Measurements from ENCODE around the gene BRD2.
"Not testable (repeated sequence)": the region's sequence is repeated elsewhere in the genome, so short reads cannot be mapped to it uniquely, and the experiment has no call there.

The BRD2 gene

DNA sequence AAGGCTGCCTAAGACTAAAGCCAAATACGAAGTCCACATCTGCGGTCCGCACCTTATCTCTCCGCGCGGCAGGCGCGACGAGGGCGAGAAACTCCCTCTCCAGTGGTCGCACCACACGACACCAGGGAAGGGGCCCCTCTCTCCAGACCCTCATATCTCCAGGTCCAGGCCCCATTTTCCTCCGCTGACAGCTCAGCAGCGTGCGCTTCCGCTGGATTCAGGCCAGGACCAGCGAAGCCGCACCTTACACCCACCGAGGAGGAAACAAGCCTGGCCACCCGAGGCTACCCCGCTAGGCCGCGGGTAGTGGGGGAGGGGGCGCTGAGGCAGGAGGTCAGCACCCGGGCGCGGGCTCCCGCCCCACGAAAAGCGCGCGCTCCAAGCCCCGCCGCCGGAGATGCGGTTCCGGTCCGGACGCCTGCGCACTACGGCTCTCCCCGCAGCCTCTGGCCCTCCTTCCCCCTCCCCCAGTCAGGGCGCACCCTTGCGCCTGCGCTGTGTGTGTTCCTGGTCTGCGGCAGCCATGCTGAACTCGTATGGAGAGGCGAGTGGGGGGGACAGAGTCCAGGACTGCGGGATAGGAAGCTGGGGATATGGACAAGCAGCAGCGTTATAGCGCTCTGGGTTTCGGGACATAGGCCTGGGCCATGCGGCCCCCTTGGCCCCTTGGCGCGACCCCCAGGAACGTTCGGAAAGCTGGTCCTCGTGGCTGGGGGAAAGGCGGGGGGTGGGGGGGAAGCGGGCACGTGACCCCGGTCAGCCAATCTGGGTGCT lies at the start of gene BRD2:
Gene BRD2, plus strand, starts transcription at position 502 of the 774 bp plus-strand sequence. CDS start 4,305 bp downstream, outside the sequence.
- peak; percentile 91 to 93 for DNase-seq (ENCODE audit: low read depth in 2 of 2)

DNA sequence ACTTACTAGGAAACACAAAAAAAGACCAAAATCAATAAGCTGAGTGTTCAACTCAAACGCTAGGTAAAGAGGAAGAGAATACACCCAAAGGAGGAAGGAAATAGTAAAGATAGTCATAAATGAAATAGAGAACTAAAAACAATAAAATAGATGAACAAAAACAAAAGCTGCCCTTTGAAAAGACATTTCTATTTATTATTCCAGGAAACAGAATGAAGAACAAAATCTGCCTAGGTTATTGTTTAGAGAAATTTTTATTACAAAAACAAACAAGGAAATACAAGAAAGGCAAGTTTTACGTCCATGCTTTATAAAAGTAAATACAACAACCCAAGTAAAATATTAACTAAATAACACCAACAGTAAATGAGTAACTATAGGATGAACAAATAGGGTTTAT lies 47.7 kb upstream of the BRD2 start:
- DNase-seq (ENCODE audit: low read depth in 2 of 2), result no peak

DNA sequence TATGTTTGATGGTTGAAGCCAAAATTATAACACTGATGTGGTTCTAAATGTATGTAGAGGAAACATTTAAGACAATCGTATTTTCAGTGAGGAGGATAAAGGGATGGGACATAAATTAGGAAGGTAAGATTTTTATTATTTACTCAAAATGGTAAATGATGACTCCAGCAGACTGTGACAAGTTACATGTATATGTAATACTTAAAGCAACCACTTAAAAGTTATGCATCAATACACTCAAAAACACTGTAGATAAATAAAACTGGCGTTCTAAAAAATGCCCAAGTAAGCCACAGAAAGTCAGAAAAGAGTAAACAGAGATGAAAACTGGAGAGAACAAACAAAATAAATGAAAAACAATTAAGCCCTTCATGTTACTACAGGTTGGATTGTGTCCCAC lies 46.3 kb upstream of the BRD2 start:
- DNase-seq (ENCODE audit: low read depth in 2 of 2), result no peak

DNA sequence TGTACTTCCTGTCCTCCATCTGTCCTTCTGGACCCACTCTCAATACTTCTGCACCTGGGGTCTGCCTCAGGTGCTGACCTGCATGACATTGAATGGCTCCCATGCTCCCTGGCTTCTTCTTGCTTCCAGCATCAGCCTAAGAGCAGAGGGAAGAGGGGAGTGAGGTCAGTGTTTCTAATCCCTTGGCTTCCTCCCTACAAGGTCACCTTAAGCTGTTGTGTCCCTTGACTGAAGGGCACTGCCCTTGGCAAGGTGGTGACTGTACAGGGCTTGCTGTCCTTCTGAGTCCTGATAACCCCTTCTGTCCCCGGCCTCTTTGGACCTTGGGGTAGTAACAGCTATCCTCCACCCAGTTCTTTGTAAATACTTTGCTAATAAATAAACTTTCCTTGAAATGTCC lies 37.2 kb upstream of the BRD2 start:
- DNase-seq (ENCODE audit: low read depth in 2 of 2), result no peak

DNA sequence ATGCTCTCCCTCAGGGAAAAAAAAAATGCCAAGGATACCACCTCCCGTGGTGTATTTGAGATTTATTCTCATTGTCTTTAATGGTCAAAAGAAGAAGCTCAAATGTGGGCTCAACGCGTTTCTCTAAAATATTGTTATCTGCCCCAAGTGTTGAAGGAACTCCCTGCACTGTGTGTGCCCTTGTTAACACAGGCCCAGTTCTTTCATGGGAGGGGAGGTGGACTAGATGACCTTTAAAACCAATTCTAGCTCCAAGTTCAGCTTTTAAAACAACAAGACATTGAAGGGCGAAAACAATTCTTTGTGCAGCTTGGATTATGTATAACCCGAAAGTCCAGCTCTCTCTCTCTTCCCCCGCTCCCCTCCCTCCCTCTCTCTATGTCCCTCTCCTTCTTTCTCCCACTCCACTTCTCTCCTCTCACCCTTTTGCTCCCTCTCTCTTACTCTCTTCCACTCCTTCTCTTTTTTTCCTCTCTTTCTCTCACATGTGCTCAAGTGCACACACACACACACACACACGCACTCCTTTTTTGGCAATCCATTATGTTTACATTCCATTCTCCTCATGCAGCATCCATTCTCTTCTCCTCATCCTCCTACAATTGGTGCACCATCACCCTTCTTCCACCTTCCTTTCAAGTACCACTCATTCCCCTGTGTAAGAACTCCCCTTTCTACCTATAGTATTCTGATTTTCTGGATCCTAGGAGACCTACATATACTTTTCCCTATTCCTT lies 36.1 kb upstream of the BRD2 start:
- no peak for DNase-seq (ENCODE audit: low read depth in 2 of 2)

DNA sequence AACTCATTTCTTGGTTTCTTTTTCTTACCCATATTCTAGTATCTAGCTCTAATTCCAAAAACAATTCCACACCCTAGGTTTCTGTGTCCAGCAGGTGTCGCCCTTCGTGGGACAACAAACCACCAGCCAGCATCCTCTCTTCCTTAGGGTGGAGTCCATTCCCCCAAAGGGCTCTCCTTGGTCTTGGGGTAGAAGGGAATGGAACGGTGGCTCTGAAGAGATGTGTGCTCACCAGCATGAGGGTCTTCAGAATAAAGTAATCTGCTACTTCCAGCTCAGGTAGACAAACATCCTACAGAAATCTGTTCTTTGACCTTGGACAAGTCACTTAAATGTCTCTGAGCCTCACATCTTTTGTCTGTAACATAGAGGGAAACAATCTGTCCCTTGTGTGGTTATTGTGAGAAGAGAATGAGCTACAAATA lies 34.7 kb upstream of the BRD2 start:
- peak; percentile 51 to 76 for DNase-seq (ENCODE audit: low read depth in 2 of 2)

DNA sequence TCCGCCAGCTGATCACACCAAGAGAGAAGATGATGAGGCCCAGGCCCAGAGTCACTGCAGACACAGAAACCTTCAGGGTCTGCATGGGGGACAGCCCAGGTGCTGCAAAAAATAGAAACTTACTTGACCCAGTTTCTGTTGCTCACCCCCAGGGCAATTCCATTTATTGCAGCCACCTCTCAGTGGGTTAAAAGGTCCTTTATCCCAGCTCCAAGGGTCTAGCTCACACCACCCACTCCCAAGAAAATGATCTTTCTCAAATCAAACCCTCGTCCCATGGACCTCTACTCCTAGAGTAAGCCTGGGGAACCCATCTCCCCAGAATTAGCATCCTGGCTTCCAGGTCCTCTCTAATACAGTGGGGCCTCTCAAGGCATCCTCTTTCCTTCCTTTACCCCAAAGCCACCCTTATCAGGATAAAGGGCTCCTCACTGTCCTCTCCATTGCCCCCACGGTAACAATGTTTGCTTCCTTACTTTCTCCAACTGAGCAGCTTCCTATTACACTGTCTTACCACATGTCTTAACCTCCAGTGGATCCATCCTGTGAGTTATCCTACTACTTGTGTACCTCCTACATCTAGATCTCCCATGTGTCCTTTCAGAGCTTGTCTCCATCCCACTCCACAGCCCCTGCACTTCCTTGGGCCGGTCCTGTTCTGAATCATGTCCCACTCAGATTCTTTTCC lies 32.7 kb upstream of the BRD2 start:
- no peak for DNase-seq (ENCODE audit: low read depth in 2 of 2)

DNA sequence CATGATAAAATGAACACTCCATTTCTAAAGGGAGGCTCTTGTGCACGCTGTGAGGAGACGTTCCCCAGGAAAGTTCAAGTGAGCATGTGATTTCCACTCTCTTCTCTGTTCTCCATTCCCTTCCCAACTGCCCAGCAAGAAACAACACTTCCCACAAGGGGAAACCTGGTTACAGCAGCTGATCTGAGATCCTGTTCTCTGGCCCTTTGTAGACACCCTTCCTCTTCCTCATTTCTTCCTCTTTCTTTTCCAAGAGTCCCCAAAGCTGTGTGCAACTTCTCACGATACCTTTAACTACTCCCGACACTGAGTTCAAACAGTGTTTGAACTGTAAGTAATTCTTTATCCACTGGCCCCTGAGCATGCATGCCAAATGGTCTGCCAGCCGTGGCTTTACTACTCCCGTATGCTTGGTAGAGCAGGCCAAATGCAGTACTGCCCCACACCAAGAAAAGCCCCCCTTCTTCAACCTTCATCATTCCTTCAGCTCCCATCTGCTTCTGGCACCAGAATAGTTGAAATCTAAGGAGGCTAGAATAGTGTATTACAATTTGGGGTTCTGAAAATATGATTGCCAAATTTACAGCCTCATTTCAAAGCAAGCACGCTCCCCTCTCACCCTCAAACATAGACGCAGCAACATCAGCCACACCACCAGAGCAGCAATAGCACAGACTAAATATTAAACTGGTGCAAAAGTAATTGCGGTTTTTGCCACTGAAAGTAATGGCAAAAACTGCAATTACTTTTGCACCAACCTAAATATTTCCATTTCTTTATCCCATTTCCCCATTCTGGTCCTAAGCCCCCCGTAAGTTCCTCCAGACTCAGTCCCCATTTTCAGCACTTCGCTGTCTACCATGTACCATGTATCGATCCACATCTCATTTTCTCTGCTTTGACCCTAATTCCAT lies 31.9 kb upstream of the BRD2 start:
- DNase-seq (ENCODE audit: low read depth in 2 of 2), result no peak

DNA sequence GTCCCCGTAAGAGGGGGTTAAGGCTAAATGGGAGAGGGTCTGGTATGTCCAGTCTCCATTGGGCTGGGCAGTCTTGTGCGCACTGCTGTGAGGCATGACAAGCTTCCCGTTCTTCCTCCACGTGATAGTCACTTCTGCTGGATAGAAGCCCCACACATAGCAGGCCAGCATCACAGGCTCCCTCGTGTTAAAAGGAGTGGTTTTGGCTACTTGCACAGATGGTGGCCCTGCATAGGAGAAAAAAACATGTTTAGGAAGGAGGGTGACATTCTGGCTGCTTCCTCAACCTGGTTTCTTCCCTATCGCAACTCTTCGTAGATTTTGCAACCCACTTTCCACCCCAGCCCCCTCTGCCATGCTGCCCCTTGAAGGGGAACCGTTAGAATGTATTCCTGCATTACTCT lies 31.2 kb upstream of the BRD2 start:
- no peak for DNase-seq (ENCODE audit: low read depth in 2 of 2)

DNA sequence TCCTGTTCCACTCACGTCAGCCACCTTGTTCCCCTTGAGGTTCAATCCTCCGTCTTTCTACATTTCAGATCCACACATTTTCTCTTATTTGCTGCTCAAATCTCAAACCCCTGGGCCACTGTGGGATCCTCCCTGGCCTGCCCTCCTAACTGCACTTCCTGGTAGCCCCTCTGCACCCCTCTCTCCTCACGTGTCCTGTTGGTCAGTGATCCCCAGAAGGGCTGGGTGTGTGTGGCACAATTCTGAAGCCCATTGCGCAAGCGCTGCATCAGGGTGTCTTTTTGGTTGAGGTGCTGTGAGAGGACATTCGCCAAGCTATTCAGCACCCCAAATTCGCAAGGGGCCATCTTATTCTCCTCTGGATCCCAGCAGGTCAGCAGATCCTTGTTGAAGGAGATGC lies 29.9 kb upstream of the BRD2 start:
- no peak for DNase-seq (ENCODE audit: low read depth in 2 of 2)

DNA sequence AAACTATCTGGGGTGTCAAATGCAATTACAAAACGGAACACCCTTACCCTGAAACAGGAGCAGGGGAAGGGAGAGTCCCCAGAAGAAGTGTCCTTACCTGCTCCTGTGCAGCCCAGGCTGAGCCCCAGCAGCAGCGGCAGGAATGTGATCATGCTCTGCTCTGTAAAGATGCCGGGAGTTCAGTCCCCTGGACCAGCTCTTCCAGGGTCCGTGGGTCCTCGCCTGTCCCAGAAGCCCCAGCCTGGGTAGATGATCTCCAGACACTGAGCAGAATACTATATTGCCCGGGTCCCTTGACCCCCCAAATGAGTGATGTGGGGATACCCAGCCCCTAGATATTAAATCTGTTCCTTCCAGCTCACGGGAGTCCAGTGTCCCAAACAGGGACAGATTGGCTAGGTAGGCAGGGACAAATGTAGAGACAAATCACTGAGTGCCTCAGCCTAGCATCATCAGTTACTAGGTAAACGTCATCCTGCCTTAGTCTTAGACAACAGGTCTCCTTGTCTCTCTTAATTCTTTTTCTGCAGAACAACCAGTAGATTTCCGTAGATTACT lies 27.7 kb upstream of the BRD2 start, which contains the start of gene HLA-DMB:
Gene HLA-DMB, minus strand, starts transcription at position 373 of the 558 bp plus-strand sequence. Its CDS starts 221 bp downstream, at position 152.
- DNase-seq (ENCODE audit: low read depth in 2 of 2), result no peak

DNA sequence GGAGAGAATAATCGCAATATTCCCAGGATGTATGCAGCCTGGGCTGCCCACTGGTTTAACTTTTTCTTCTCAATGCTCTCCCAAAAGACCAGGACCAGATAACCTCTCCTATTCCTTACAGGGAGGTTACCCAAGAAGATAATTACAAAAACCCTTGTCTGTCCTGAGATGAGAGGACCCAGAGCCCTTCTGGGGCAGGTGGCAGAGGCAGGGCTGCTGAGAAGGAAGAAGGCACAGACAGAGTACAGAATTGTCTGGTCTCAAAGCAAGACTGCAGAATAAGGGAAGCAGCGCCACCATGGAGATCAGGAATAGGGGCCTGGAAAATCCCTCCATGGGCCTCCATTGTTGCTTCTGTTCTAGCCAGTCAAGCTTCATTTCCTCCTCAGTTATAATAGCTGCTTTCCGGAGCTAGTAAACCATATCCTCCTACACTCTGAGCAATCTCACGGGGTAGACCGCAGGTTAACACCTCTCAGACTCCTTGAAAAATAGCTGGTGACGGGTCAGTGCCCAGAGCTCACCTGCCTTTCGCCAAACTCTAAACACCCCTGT lies 27.1 kb upstream of the BRD2 start:
- peak in 1 of 2 experiments; percentile 14 for DNase-seq (ENCODE audit: low read depth in 2 of 2)

DNA sequence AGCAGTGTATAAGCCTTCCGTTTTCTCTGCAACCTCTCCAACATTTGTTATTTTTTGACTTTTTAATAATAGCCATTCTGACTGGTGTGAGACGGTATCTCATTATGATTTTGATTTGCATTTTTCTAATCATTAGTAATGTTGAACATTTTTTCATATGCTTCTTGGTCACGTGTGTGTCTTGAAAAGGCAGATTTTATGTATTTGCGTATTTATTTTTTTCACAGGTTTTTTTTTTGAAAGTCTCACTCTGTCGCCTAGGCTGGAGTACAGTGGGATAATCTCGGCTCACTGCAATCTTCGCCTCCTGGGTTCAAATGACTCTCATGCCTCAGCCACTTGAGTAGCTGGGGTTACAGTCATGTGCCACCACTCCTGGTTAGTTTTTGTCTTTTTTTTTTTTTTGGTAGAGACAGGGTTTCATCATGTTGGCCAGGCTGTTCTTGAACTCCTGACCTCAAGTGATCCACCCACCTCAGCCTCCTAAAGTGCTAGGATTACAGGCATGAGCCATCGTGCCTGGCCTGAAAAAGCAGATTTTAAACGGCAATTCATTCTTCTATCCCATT lies 25.8 kb upstream of the BRD2 start:
- DNase-seq (ENCODE audit: low read depth in 2 of 2), result not testable (repeated sequence)

DNA sequence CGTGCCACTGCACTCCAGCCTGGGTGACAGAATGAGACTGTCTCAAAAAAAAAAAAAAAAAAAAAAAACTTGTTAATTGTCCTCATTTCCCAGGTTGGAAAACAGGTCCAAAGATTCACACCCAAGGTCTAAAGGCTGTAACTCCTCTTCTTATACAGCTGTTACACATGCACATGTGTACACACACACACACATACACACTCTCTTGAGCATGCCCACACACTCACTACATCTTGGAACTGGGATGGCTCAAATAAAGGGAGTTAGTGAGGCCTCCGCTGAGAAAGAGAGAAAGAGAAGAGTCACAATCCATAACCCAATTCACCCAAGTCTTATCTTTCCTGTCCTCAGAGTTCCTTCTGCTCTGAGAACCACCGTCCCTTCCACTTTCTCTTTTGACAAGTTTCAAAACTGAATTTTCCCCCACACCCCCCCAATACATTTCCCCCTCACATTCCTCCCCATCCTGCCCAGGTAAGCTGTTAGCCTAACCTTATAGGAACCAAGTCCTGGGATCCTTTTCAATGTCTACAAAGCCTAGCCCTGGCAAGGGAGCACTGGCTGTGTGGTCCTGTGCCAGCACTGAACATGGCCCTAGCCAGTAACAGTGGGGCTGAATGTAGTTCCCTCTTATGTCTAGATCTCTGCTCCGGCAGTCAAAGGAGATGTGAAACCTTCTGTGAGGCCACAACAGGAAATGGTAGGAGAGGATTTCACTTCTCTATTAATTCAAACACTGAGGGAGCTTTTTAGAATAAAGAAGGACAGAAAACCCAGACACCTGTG lies 24.3 kb upstream of the BRD2 start:
- DNase-seq (ENCODE audit: low read depth in 2 of 2), result no peak

DNA sequence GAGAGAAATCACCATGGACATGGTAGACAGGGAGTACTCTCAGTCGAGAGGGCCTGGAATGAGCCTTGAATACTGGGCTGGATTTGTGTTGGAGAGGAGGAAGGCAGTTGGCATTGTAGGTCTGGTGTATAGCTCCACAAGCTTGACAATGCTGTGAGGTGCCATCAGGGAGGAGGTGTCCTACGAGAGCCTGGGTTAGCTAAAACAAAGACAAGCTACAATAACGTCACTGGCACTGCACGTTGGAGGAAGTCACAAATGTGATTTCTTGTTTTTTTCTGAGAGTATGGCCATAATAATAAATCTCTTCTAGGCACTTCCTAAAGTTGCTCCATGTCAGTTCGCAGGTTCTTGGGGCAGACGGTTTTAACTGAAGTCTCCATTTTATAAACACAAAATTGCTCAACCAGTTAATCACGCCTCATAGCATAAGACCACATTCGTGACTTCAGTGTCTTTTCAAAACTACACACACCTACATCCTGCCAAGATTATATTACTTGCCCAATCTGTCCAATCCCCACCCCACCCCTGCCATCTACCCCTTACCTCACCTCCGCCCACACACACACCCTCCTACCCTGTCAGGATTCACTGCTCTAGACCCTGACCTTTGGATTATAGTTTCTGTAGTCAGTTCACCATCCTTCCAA lies 23.2 kb upstream of the BRD2 start:
- no peak for DNase-seq (ENCODE audit: low read depth in 2 of 2)

DNA sequence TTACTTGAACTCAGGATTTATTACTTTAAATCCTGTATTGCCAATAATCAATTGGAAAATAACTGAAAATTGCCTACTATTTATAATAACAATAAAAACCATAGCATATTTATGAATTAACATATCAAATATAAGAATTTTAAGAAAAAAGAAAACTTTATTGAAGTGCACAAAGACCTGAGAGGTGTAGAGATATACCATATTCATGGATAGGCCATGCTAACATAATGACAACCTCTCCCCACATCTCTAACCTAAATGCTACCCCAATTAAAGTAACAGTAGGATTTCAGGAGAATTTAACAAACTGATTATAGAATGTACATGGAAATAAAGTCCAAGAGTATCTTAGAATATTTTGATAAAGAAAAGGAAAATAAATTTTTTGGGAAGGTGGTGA lies 22.4 kb upstream of the BRD2 start:
- no peak for DNase-seq (ENCODE audit: low read depth in 2 of 2)

DNA sequence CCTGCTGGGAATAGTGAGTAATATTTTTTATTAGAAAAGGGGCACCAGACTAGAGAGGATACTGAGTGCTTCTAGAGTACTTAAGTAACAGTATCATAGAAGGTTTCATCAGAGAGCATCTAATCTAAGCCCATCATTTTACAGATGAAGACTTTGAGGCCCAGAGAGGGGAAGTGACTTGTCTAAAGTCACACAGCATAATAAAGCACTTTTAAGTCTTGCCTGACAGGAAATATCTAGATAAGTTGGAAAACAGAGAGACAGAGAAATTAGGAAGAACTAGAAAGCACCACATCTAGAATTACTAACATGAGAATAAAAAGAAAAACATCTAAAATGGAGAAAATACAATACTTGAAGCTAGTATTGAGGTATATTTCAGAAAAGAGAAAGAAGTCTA lies 21.5 kb upstream of the BRD2 start:
- DNase-seq (ENCODE audit: low read depth in 2 of 2), result no peak

DNA sequence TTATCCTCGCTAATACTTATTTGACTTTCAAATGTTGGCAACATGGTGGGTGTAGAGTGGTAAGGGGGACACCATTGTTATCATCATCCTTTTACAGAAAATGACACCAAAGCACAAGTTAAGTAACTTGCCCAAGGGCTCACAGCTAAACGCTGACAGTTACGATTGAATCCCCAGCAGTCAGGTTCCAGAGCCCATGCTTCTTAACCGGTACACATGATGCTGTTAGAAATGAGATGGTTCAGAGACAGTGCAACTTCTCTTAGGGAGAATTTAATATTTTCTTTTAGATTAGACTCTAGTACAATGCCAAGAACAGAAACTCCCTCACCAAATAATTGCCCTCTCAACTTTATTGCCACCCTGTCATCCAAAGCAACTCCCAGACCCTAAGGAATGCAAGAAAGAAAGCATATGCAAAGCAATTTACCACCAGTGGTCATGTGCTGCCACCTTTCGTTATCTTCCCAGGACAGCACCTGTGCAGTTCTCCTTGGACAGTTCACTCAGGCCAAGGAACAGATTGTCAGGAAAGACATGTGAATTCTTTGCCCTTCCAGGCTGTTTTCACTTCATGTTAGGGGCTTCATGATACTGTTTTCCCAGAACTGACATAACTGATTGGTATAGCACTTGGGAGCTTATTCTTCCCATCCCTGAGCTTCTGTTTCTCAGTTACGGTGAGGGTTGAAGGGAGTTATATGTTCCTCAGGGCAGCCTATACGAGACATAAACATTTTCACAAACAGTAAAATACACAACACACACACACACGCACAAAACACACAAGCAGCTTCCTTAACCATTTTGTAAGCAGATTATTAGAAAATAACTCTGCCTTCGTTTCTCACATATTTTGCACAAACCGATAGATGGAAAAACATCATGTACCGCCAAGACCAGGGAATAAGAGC lies 20.6 kb upstream of the BRD2 start:
- no peak for DNase-seq (ENCODE audit: low read depth in 2 of 2)

Data from stimulated activated CD4-positive, alpha-beta T cell treated with anti-CD3 and anti-CD28 coated beads, Interleukin-12 subunit alpha, Interleukin-12 subunit beta, amount 100 ng/mL, for 24 hours (primary cell).